Cardiac fibroblast (primary cell): ENCODE data around the gene BRICD5.

Experiments
- DNase-seq, 2 donors: peaks; one replicate each; pipeline versions ENCODE4 v3.0.0 to v3.0.0-alpha.2; 2010; ENCODE audit warnings: low read depth in 2 of 2
- H3K4me3 ChIP-seq, 2 donors: replicated peaks in 1 of 2; 1 replicate in 1 of 2; 2 replicates in 1 of 2; pipeline ENCODE4 v1.5.1; 2011; ENCODE audit warnings: low read depth in 2 of 2, low read length in 2 of 2, mild to moderate bottlenecking in 2 of 2, moderate library complexity in 1 of 2
- CTCF ChIP-seq: IDR thresholded peaks from one replicate; pipeline ENCODE4 v1.5.1; 2011; ENCODE audit warnings: low read depth, mild to moderate bottlenecking, low read length, inconsistent platforms

Gene BRICD5

DNA sequence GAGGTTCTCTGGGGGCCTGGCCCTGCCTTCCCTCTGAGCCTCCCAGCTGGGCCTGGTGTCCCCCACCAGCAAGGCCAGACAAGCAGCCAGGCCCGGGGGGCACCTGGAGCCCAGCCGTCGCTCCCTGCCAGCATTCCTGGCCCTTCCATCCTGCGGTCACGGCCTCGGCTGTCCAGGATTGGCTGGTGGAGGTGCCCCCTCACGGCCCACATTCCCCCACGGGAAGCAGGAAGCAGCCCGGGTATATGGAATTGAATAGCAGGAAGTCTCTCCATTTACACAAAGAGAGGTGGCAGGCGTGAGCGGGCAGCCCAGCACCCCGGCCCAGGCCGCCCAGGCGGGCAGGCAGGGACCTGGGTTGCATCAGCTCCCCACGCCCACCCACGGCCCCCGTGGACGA, 40.6 kb downstream of the BRICD5 start:
- no peak for TF ChIP-seq CTCF
- DNase-seq, result no peak
- H3K4me3 ChIP-seq, result no peak overlapping the region

DNA sequence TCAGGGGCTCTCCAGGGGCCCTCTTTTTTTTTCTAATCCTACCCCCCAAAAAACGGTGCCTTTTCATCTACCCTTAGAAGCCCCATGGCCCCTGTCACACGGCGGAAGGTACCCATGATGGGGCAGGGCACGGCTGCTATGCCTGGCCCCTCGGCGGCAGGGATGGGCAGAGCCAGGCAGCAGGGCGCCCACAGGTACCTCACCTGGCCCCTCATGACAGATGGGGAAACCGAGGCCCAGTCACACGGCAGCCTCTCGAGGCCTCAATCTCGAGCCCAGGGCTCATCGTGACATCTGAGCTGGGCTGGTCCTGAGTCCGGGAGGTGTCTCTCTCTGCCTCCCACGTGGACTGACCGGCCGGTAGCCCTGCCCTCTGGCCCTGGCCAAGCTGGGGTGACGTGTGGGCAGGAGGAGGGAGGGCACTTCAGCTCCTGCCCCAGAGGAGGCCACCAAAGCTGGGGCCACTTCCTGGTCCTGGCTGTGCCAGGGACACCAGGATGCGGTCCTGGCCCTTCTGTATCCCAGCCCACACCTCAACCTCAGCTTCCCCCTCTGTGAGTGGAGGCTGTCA, 43.5 kb downstream of the BRICD5 start:
- no peak for TF ChIP-seq CTCF
- H3K4me3 ChIP-seq, result no peak overlapping the region
- no peak for DNase-seq

- no peak for DNase-seq
- TF ChIP-seq CTCF, result no peak
- H3K4me3 ChIP-seq, result no peak overlapping the region
Measured at GRCh38 chr16:2166263-2167067, 44.2 kb downstream of the BRICD5 start.

DNA sequence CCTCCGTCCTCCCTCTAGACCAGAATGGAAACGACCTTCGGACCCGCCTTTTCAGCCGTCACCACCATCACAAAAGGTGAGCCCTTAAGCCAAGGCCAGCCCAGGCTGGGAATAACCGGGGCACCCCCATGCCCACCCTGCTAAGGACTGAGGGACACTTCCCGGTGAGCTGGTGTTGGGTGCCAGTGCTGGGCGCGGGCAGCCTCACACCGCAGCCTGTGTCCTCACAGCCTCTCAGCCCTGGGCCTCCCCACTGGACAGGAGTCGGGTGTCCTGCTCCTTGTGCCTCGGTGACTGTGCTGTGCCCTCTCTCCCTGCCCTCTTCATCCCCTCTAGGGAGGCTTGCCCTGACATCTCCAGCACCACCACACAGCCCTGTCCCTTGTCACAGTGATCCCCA, 44.8 kb downstream of the BRICD5 start:
- DNase-seq, result no peak
- H3K4me3 ChIP-seq, result no peak overlapping the region
- TF ChIP-seq CTCF, result no peak

GRCh38 chr16:2163211-2163881, 47.3 kb downstream of the BRICD5 start:
- H3K4me3 ChIP-seq, result no peak overlapping the region
- DNase-seq, result no peak
- TF ChIP-seq CTCF, result no peak

DNA sequence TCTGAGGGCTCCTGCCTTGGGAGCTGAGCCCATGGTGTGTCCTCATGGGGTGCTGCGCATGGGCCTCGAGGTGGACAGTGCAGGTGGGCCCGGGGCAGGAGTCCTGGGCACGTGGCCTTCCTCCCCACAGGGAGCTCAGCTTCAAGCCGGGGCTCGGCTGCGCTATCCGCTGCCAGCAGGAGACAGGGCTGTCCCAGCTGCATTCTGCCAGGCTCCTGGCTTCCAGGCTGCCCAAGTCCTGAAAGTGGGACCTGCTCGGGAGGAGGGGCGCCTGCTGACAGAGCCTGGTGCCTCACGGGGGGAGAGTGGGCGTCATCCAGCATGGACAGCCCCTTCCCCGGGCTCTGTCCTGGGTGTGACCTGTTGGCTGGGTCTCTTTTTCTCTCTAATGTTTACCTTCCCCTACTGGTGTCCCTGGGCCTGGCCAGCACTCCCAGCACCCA, 48.0 kb downstream of the BRICD5 start:
- TF ChIP-seq CTCF, result no peak
- no peak for DNase-seq
- no peak overlapping the region for H3K4me3 ChIP-seq
